OCI-LY1 (cell line): ENCODE measurements around the gene LGR5.

Experiments used
- EZH2 ChIP-seq: fragments of 200-600 bp; sonication (generic), shearing (Covaris generic); IDR thresholded peaks from 2 replicates; pipeline ENCODE4 v1.8.0; 2017; ENCODE audit warnings: borderline replicate concordance, mixed run types, mild to moderate bottlenecking, antibody characterized with exemption, low read length, moderate library complexity, mixed read lengths
- TF ChIP-seq, protein P1 (sequence below): fragments of 200-600 bp; sonication (generic), shearing (Covaris generic); IDR thresholded peaks from 2 replicates; pipeline ENCODE4 v1.5.1; 2017; ENCODE audit warnings: mild to moderate bottlenecking, antibody characterized with exemption, low read length, moderate library complexity, mixed read lengths

GRCh38 chr12:71452006-71452405 lies 12.4 kb downstream of the LGR5 start:
- TF ChIP-seq, protein P1, sequence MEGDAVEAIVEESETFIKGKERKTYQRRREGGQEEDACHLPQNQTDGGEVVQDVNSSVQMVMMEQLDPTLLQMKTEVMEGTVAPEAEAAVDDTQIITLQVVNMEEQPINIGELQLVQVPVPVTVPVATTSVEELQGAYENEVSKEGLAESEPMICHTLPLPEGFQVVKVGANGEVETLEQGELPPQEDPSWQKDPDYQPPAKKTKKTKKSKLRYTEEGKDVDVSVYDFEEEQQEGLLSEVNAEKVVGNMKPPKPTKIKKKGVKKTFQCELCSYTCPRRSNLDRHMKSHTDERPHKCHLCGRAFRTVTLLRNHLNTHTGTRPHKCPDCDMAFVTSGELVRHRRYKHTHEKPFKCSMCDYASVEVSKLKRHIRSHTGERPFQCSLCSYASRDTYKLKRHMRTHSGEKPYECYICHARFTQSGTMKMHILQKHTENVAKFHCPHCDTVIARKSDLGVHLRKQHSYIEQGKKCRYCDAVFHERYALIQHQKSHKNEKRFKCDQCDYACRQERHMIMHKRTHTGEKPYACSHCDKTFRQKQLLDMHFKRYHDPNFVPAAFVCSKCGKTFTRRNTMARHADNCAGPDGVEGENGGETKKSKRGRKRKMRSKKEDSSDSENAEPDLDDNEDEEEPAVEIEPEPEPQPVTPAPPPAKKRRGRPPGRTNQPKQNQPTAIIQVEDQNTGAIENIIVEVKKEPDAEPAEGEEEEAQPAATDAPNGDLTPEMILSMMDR, result no peak
- TF ChIP-seq EZH2, result no peak
